Measurements from ENCODE around the gene SELL.

DNA sequence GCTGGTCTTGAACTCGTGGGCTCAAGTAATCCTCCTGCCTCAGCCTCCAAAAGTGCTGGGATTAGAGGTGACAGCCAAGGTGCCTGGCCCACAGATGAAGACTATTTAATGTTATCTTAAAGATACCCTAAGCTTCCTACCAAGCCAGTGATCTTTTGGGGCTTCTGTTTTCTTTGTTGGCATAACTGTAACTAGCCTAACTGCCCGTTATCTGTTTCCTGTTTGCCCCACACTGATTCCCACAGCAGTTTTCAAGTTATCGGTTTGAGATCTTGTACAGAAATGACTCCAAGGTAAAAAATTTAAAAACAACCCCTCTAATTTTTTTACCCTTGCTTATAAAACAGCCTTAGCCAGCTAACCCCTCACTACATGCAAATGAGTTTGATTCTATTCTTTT is 12.4 kb downstream of the SELL start:
- TF ChIP-seq EZH2 (IDR thresholded peaks at IDR 0.05) = no peak
- TF ChIP-seq POLR2AphosphoS5 (IDR thresholded peaks at IDR 0.05; ENCODE audit: borderline replicate concordance, low read depth, low read length) = no peak
- no peak for TF ChIP-seq FOXP2 (optimal IDR thresholded peaks at IDR 0.05; ENCODE audit: control extremely low read depth, extremely low read length, insufficient read depth)
